Fibroblast of villous mesenchyme (primary cell): ENCODE results near the gene ABHD16A. TPM values are rescaled to one million over a fixed set of nuclear protein-coding genes. Genes with fewer than 3 reads are reported as not detected.

Source experiments
- DNase-seq: peaks from one replicate; pipeline ENCODE4 v3.0.0-alpha.2; 2010; ENCODE audit warnings: low read depth
- H3K4me3 ChIP-seq: 2 replicates; pipeline ENCODE4 v1.5.1; 2011; ENCODE audit warnings: low read depth, mild to moderate bottlenecking, low read length
- total RNA-seq: library from RNA; depleted of rRNA; stranded (reverse); fragments of >200 nt; gene quantifications from 2 replicates; pipeline ENCODE4 v1.2.3, GENCODE V29; 2012
- TF ChIP-seq, protein P1 (sequence below): IDR thresholded peaks from 2 replicates; pipeline ENCODE4 v1.5.1; 2012; ENCODE audit warnings: low read depth, mild to moderate bottlenecking, low read length; ENCODE audit not compliant: insufficient read depth

The ABHD16A gene
- total RNA-seq, 1 donor, result 76.0 TPM

DNA sequence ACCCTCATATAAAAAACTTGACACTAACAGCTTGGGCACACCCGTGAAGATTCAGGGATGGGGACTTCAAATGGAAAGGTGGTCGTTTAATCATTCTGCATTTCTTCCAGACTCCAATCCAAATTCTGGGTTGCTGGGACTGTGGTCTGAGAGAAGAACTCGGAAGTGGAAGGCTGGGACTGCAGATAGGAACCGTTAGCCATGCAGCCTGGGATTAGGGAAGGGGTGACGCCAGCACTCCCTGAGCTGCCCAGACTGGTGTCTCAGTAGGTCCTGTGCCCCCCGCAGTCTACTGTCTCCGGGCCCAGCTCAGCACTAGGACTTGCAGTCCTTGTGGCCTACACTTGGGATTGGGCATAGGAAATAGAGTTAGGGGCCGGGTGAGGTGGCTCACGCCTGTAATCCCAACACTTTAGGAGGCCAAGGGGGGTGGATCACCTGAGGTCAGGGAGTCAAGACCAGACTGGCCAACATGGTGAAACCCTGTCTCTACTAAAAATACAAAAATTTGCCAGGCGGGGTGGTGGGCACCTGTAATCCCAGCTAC, 33.7 kb upstream of the ABHD16A start:
- peak overlapping the region; percentile 99 for H3K4me3 ChIP-seq
- TF ChIP-seq, protein P1, sequence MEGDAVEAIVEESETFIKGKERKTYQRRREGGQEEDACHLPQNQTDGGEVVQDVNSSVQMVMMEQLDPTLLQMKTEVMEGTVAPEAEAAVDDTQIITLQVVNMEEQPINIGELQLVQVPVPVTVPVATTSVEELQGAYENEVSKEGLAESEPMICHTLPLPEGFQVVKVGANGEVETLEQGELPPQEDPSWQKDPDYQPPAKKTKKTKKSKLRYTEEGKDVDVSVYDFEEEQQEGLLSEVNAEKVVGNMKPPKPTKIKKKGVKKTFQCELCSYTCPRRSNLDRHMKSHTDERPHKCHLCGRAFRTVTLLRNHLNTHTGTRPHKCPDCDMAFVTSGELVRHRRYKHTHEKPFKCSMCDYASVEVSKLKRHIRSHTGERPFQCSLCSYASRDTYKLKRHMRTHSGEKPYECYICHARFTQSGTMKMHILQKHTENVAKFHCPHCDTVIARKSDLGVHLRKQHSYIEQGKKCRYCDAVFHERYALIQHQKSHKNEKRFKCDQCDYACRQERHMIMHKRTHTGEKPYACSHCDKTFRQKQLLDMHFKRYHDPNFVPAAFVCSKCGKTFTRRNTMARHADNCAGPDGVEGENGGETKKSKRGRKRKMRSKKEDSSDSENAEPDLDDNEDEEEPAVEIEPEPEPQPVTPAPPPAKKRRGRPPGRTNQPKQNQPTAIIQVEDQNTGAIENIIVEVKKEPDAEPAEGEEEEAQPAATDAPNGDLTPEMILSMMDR, result no peak
- DNase-seq, result no peak

DNA sequence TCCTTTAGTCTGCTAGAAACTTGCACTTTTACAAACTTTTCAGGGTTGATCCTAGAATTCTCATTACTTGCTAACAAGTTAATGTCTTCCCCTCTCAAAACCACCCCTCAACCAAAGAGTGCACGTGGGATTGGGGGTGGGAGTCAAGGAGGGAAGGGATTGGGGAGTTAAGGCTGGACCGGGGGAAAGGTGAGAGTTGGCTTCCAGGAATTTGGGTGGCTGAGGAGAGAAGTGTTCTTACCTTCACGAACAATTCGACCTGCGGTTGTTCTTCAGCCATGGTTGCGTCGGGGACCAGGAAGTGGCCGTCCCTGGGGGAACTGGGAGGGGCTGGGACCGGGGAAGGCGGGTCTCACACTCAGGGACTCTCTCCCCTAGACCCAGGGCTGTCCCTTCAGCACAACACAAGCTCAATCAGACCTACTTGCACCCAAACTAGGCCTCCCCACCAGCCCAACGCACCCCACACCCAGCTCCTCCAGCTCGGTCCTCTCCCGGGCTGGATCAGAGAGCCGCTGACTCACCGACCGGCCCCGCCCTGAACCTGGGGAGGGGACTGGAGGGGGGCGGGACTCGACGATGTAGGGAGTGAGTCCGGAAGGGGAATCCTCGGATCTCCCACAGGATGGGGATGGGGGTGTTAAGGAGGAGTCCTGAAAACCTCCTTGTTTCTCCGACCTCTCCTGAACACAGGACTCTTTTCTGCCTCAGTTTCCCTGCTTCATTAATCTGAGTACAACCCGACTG, 33.1 kb upstream of the ABHD16A start, which contains the start of gene CLIC1:
Gene CLIC1 (minus strand): TSS at position 510 of the 747 bp plus-strand sequence. CDS start 230 bp downstream, at position 280.
- peak; percentile 80 for DNase-seq
- TF ChIP-seq, protein P1, result no peak
- H3K4me3 ChIP-seq, result peak within 1 kb of the TSS; percentile 99

DNA sequence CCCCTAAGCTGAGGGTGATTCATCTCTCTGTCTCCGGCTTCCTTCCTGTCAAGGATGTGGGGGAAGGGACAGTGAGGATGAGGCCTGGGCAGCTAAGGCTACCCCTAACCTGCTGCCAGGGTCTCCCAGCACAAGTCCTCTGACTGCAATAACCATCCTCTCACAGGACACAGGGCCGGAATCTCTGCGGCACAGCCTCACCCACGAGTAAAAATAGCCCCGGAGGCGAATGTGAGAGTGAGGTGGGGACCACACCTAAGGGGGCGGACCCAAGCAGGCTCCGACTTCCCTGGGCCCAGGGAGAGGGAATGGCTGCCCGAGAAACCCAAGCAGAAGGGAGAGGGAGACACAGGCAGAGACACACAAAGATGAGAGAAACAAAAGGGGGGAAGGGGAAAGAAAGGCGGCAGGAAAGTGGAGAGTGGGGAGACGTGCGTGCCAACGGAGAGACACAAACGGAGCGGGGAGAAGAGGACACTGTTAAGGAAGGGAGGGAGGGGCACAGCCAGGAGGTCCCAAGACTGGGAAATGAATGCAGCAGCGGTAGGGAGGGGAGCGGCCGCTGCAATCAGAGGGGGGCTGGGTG, 31.8 kb upstream of the ABHD16A start:
- H3K4me3 ChIP-seq, result peak overlapping the region; percentile 99
- DNase-seq, result peak; percentile 62
- TF ChIP-seq, protein P1, result no peak

DNA sequence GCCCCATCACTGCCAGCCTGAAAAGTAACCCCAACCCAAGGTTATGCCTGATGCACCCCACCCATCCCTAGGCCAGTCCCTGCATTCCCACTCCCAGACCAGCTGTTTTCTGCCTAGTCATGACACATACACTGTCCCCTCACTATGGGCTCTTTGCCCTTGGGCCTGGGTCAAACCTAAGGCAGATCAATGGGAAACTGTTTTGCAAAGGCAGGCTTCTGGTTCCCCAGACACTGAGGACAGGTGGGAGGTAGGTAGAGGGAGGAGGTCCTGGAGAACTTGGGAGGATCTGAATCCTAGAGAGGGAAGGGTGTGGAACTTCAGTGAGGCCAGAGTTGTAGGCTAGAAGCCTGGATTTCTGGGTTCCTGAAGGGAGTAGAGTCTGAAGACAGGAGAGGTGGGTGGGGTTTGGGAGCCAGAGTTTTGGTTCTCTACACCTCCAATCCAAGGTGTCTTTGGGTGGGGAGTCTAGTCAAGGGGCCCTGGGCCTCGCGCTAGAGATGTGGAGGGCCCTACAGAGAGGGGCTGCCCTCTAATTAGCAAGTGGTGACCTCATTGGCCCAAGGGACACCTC, 31.2 kb upstream of the ABHD16A start:
- DNase-seq, result no peak
- peak overlapping the region; percentile 99 for H3K4me3 ChIP-seq
- TF ChIP-seq, protein P1, result no peak

DNA sequence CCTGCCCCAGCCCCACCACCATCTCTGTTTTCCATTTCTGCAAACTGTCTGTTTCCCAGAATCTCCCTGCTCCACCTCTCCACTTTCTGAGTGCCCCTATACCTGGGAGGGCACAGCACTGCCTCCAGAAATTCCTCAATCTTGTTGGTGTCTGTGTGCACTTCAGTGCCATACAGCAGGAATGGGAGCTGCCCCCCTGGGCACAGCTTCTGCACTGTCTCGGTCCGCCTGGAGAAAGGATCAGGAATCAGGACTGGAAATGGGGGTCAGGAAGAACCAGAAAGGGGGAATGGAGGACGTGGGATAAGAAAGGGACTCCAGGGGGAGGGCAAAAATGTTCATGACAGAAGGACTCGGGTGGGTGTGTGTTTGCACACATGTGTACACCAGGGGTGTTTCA, 30.6 kb upstream of the ABHD16A start:
- peak overlapping the region; percentile 99 for H3K4me3 ChIP-seq
- TF ChIP-seq, protein P1, result no peak
- no peak for DNase-seq

DNA sequence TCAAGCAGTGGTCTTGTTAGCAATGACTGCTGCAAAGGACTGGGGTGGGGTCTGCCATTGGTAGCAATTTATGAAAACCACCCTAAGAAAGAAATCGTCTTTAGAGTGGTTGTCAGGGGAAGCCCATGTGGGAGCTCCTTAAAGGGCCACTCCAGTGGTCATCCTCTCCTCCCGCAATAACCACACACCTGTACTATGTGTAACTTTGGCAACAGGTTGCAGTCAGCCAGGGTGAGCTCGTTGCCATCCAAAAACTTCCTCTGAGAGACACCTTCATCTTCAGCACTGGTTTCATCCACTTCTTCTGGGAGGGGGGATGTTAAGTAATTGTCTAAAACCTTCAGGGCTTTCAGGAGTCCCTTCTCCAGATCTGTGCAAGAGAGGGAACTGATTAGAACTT, 28.9 kb upstream of the ABHD16A start:
- TF ChIP-seq, protein P1, result no peak
- no peak for DNase-seq
- H3K4me3 ChIP-seq, result no peak overlapping the region
